Neuronal stem cell (in vitro differentiated cells): ENCODE results near the gene FOXP1.
"Not testable (repeated sequence)": the region's sequence is repeated elsewhere in the genome, so short reads cannot be mapped to it uniquely, and the experiment has no call there.

Source experiments
- DNase-seq: peaks from one replicate; pipeline ENCODE4 v3.0.0-alpha.2; 2013; ENCODE audit warnings: low spot score
- H2AFZ ChIP-seq: one replicate; pipeline ENCODE4 v1.6.1; 2013; ENCODE audit warnings: mild to moderate bottlenecking, low read length, inconsistent platforms
- H2AK5ac ChIP-seq: 2 replicates; pipeline ENCODE4 v1.6.1; 2013; ENCODE audit warnings: low read depth, mild to moderate bottlenecking, inconsistent platforms, low read length, moderate library complexity, mixed read lengths
- H2BK120ac ChIP-seq: 2 replicates; pipeline ENCODE4 v1.6.1; 2013; ENCODE audit warnings: low read depth, mild to moderate bottlenecking, inconsistent platforms, low read length, moderate library complexity, mixed read lengths
- H2BK12ac ChIP-seq: one replicate; pipeline ENCODE4 v1.6.1; 2013; ENCODE audit warnings: low read length, inconsistent platforms
- H2BK15ac ChIP-seq: 2 replicates; pipeline ENCODE4 v1.6.1; 2013; ENCODE audit warnings: mild to moderate bottlenecking, low read length, inconsistent platforms, mixed read lengths
- H2BK5ac ChIP-seq: one replicate; pipeline ENCODE4 v1.6.1; 2013; ENCODE audit warnings: inconsistent platforms, mild to moderate bottlenecking, low read length, moderate library complexity
- H3K14ac ChIP-seq: one replicate; pipeline ENCODE4 v1.6.1; 2013; ENCODE audit warnings: low read length, inconsistent platforms
- H3K18ac ChIP-seq: 2 replicates; pipeline ENCODE4 v1.6.1; 2013; ENCODE audit warnings: low read length, inconsistent platforms
- H3K23ac ChIP-seq: 2 replicates; pipeline ENCODE4 v1.6.1; 2013; ENCODE audit warnings: low read depth, mild to moderate bottlenecking, mixed read lengths, low read length, inconsistent platforms; ENCODE audit not compliant: poor library complexity
- H3K27ac ChIP-seq: replicated peaks from 3 replicates; pipeline ENCODE4 v1.5.1; 2013; ENCODE audit warnings: low read length, inconsistent platforms
- H3K27me3 ChIP-seq, 3 experiments: 2 replicates each; pipeline ENCODE4 v1.6.1; 2013; ENCODE audit warnings: low read length in 3 of 3, mild to moderate bottlenecking in 2 of 3, inconsistent platforms in 1 of 3, low read depth in 1 of 3, mixed read lengths in 1 of 3, moderate library complexity in 1 of 3; ENCODE audit not compliant: control insufficient read depth in 3 of 3, insufficient read depth in 3 of 3
- H3K36me3 ChIP-seq, 2 donors: replicated peaks in 1 of 2; 2 replicates each; pipeline ENCODE4 v1.6.1; 2013; ENCODE audit warnings: low read length in 2 of 2; ENCODE audit not compliant: control insufficient read depth in 2 of 2, insufficient read depth in 2 of 2
- H3K4ac ChIP-seq: 2 replicates; pipeline ENCODE4 v1.6.1; 2013; ENCODE audit warnings: inconsistent platforms, mild to moderate bottlenecking, low read length, moderate library complexity
- H3K4me1 ChIP-seq, 2 donors: 1 replicate in 1 of 2; 2 replicates in 1 of 2; pipeline ENCODE4 v1.6.1; 2013; ENCODE audit warnings: low read length in 2 of 2, low read depth in 1 of 2; ENCODE audit not compliant: control insufficient read depth in 2 of 2, insufficient read depth in 1 of 2
- H3K4me2 ChIP-seq: one replicate; pipeline ENCODE4 v1.6.1; 2013; ENCODE audit warnings: mild to moderate bottlenecking, low read length, inconsistent platforms; ENCODE audit not compliant: insufficient read depth, poor library complexity, severe bottlenecking
- H3K4me3 ChIP-seq, 2 donors: 2 replicates each; pipeline ENCODE4 v1.5.1; 2013; ENCODE audit warnings: low read length in 2 of 2, mild to moderate bottlenecking in 2 of 2, inconsistent platforms in 1 of 2, moderate library complexity in 1 of 2
- H3K79me1 ChIP-seq: one replicate; pipeline ENCODE4 v1.6.1; 2013; ENCODE audit warnings: low read depth, mild to moderate bottlenecking, inconsistent platforms, low read length, moderate library complexity
- H3K9ac ChIP-seq: one replicate; pipeline ENCODE4 v1.6.1; 2013; ENCODE audit warnings: mild to moderate bottlenecking, low read depth, low read length, inconsistent platforms; ENCODE audit not compliant: poor library complexity
- H3K9me3 ChIP-seq, 2 donors: replicated peaks in 1 of 2; 2 replicates each; pipeline versions ENCODE3 to v1.6.1; 2013; ENCODE audit warnings: low read length in 2 of 2, mild to moderate bottlenecking in 2 of 2, inconsistent platforms in 1 of 2, low read depth in 1 of 2, mixed read lengths in 1 of 2, moderate library complexity in 1 of 2; ENCODE audit not compliant: control insufficient read depth in 2 of 2, insufficient read depth in 1 of 2
- H4K8ac ChIP-seq: one replicate; pipeline ENCODE4 v1.6.1; 2013; ENCODE audit warnings: low read depth, mild to moderate bottlenecking, inconsistent platforms, low read length, moderate library complexity
- H4K91ac ChIP-seq: one replicate; pipeline ENCODE4 v1.6.1; 2013; ENCODE audit warnings: low read length, low read depth, mild to moderate bottlenecking, inconsistent platforms; ENCODE audit not compliant: poor library complexity
- WGBS, 2 donors: extraction: QIAGEN DNeasy Blood & Tissue Kit; methylation state at CpG; one replicate each; pipeline ENCODE4 v1.1.7; 2013; ENCODE audit warnings: missing lambda C conversion rate in 2 of 2, mixed read lengths in 1 of 2; ENCODE audit not compliant: insufficient read length in 2 of 2, insufficient replicate concordance in 1 of 2; ENCODE audit errors: extremely low coverage in 2 of 2; 5-methylcytosine and 5-hydroxymethylcytosine counted together

The FOXP1 gene

DNA sequence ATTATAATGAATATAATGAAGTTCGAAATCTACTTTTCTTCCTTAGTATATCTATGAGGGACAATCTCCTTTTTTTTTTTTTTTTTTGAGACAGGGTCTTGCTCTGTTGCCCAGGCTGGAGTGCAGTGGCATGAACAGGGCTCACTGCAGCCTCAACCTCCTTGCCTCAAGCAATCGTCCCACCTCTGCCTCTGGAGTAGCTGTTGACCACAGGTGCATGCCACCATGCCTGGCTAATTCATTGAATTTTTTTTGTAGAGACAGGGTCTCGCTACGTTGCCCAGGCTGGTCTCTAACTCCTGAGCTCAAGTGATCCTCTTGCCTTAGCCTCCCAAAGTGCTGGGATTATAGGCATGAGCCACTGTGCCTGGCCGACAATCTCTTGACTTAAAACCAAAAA is 607.5 kb downstream of the FOXP1 start:
- DNase-seq, H2BK12ac ChIP-seq, H2BK5ac ChIP-seq, H3K9ac ChIP-seq, H3K27me3 ChIP-seq, H2BK15ac ChIP-seq, H3K27ac ChIP-seq, H4K8ac ChIP-seq, H3K23ac ChIP-seq, H3K4ac ChIP-seq, H3K9me3 ChIP-seq, H3K79me1 ChIP-seq, H3K18ac ChIP-seq, H3K4me3 ChIP-seq, H2AK5ac ChIP-seq, H3K4me2 ChIP-seq, H2BK120ac ChIP-seq, H3K14ac ChIP-seq, H2AFZ ChIP-seq, H4K91ac ChIP-seq: not testable (repeated sequence)
- Histone ChIP-seq H3K4me1 (peaks cover 2 to 13% of the 10 kb centered on the region in 2 donors), H3K36me3 (peaks cover 5 to 73% of the 10 kb centered on the region in 2 donors)
- no CpG with 5 or more reads among the region's 5 CpGs for WGBS, 2 donors

GRCh38 chr3:70974747-70975146 is 608.8 kb downstream of the FOXP1 start:
- H3K4ac ChIP-seq, result no peak overlapping the region
- H4K8ac ChIP-seq, result no peak overlapping the region
- WGBS, 2 donors, result no CpG with 5 or more reads among the region's 5 CpGs
- H3K4me1 ChIP-seq, result peaks cover 6 to 15% of the 10 kb centered on the region in 2 donors
- H4K91ac ChIP-seq, result no peak overlapping the region
- DNase-seq, result no peak
- no peak overlapping the region for H3K14ac ChIP-seq
- H3K9me3 ChIP-seq, result peaks cover 0 to 6% of the 10 kb centered on the region in 2 donors
- H2BK5ac ChIP-seq, result no peak overlapping the region
- H3K27me3 ChIP-seq, result no peaks in the 10 kb centered on the region
- H3K4me2 ChIP-seq, result no peak overlapping the region
- no peak overlapping the region for H2BK120ac ChIP-seq
- no peak overlapping the region for H3K9ac ChIP-seq
- no peak overlapping the region for H2AK5ac ChIP-seq
- no peak overlapping the region for H2AFZ ChIP-seq
- no peak overlapping the region for H2BK15ac ChIP-seq
- H2BK12ac ChIP-seq, result no peak overlapping the region
- H3K23ac ChIP-seq, result no peak overlapping the region
- no peak overlapping the region for H3K18ac ChIP-seq
- no peaks in the 10 kb centered on the region for H3K79me1 ChIP-seq
- H3K4me3 ChIP-seq, result no peak overlapping the region
- peaks cover 5 to 84% of the 10 kb centered on the region in 2 donors for H3K36me3 ChIP-seq
- no peak overlapping the region for H3K27ac ChIP-seq

- Histone ChIP-seq H3K4me2 (no peak overlapping the region), H3K27ac (no peak overlapping the region), H3K79me1 (no peaks in the 10 kb centered on the region), H2BK12ac (no peak overlapping the region), H3K9me3 (peaks cover 0 to 6% of the 10 kb centered on the region in 2 donors), H3K4me3 (no peak overlapping the region), H2BK120ac (no peak overlapping the region), H3K4ac (no peak overlapping the region), H3K4me1 (peaks cover 6 to 13% of the 10 kb centered on the region in 2 donors), H3K9ac (no peak overlapping the region), H3K23ac (no peak overlapping the region), H2AK5ac (no peak overlapping the region), H3K14ac (no peak overlapping the region), H3K18ac (no peak overlapping the region), H4K8ac (no peak overlapping the region), H2BK15ac (no peak overlapping the region), H3K27me3 (no peaks in the 10 kb centered on the region), H4K91ac (no peak overlapping the region), H3K36me3 (peaks cover 5 to 95% of the 10 kb centered on the region in 2 donors), H2BK5ac (no peak overlapping the region), H2AFZ (no peak overlapping the region)
- no CpG with 5 or more reads among the region's 6 CpGs for WGBS, 2 donors
- no peak for DNase-seq
These were observed 610.0 kb downstream of the FOXP1 start for GRCh38 chr3:70973558-70973957.

DNA sequence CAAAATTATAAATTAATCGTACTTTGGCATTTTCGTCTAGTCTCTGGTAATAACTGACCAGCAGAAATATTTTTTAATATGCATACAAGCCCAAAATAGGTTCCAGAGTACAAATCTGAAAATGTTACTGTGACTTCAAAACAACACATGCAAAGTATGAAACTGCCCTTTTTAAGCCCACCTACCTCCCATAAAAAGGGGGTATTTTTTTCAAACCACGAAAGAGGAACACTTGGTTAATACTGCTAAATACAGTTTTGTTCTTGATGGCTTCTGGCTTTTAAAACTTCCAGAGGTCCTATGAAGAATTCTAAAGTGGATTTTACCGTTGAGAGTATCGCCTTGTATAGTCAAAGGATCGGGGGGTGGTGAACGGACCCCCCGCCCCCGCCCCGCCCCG is 610.7 kb downstream of the FOXP1 start:
- Histone ChIP-seq H3K27ac (no peak overlapping the region), H3K36me3 (peaks cover 5 to 95% of the 10 kb centered on the region in 2 donors), H2BK12ac (no peak overlapping the region), H3K14ac (no peak overlapping the region), H4K91ac (no peak overlapping the region), H3K4ac (no peak overlapping the region), H4K8ac (no peak overlapping the region), H3K27me3 (no peaks in the 10 kb centered on the region), H3K4me1 (peaks cover 6 to 13% of the 10 kb centered on the region in 2 donors), H3K18ac (no peak overlapping the region), H2BK120ac (no peak overlapping the region), H3K4me2 (no peak overlapping the region), H2AFZ (no peak overlapping the region), H2AK5ac (no peak overlapping the region), H3K4me3 (no peak overlapping the region), H2BK5ac (no peak overlapping the region), H2BK15ac (no peak overlapping the region), H3K79me1 (no peaks in the 10 kb centered on the region), H3K23ac (no peak overlapping the region), H3K9me3 (peaks cover 0 to 6% of the 10 kb centered on the region in 2 donors), H3K9ac (no peak overlapping the region)
- no peak for DNase-seq
- WGBS, 2 donors, result no CpG with 5 or more reads among the region's 11 CpGs
